HCT116 (cell line): Measurements from ENCODE around the gene EYA3. TPM values are rescaled to one million over a fixed set of nuclear protein-coding genes. Genes with fewer than 3 reads are reported as not detected.

Source experiments
- ATAC-seq: fragments of 200-7000 bp; cut with Tn5 transposase; 2 replicates; pipeline ENCODE4 v1.9.1; 2020; ENCODE audit warnings: mild to moderate bottlenecking, moderate library complexity
- BruUV-seq: library from RNA; stranded (reverse); fragments of 400-500 nt; replicated peaks from 2 replicates; lab custom pipeline; 2021; lab: Mats Ljungman, UMichigan
- CTCF ChIA-PET: fragments of 300-600 bp; sonication (Branson Sonifier 250); formaldehyde crosslinking; loops from one replicate; lab custom pipeline; 2021; ENCODE audit warnings: antibody characterized with exemption; lab: Charles Lee
- POLR2A ChIA-PET: fragments of 300-600, 350-600 bp; sonication (Branson Sonifier 250); formaldehyde crosslinking; loops from one replicate; lab custom pipeline; 2021; ENCODE audit warnings: antibody characterized with exemption; lab: Charles Lee
- RAD21 ChIA-PET, 2 experiments: fragments of 300-600 bp; sonication (Branson Sonifier 250); formaldehyde crosslinking; loops; one replicate each; lab custom pipeline; 2023; ENCODE audit warnings: low total read pairs in 2 of 2; ENCODE audit not compliant: uncharacterized antibody in 2 of 2, unreplicated experiment in 2 of 2, low non-redundant PET in 1 of 2; lab: Charles Lee
- DNase-seq: peaks from one replicate; pipeline ENCODE4 v3.0.0-alpha.2; 2010; ENCODE audit warnings: low read depth, low spot score
- H2AFZ ChIP-seq: fragments of 200-600 bp; shearing (Covaris generic), sonication (generic); 2 replicates; pipeline ENCODE4 v1.6.1; 2017; ENCODE audit warnings: low read depth, mixed run types, mixed read lengths, antibody characterized with exemption, low read length; ENCODE audit not compliant: poor library complexity, severe bottlenecking
- H3K27ac ChIP-seq: 2 replicates; pipeline ENCODE4 v1.5.1; 2012; ENCODE audit warnings: low read depth, low read length
- H3K27me3 ChIP-seq: fragments of 200-600 bp; sonication (generic); 2 replicates; pipeline ENCODE4 v1.6.1; 2016; ENCODE audit warnings: mixed run types, low read length, mixed read lengths; ENCODE audit not compliant: insufficient read depth
- H3K36me3 ChIP-seq, 2 experiments: fragments of 200-500 bp in 1 of 2; fragments of 200-600 bp in 1 of 2; sonication (Bioruptor generic) in 1 of 2; sonication (generic) in 1 of 2; 2 replicates each; pipeline versions ENCODE4 v1.5.1 to v1.6.1; 2014 to 2016; ENCODE audit warnings: low read length in 2 of 2, inconsistent platforms in 1 of 2, mixed read lengths in 1 of 2, mixed run types in 1 of 2; ENCODE audit not compliant: insufficient read depth in 2 of 2, control insufficient read depth in 1 of 2
- H3K4me1 ChIP-seq, 2 experiments: fragments of 200-600 bp in 1 of 2; sonication (generic) in 1 of 2; 2 replicates each; pipeline versions ENCODE4 v1.5.1 to v1.6.1; 2012 to 2017; ENCODE audit warnings: low read length in 2 of 2, inconsistent platforms in 1 of 2, mild to moderate bottlenecking in 1 of 2, mixed read lengths in 1 of 2, mixed run types in 1 of 2, moderate library complexity in 1 of 2; ENCODE audit not compliant: insufficient read depth in 2 of 2, control insufficient read depth in 1 of 2
- H3K4me2 ChIP-seq: fragments of 200-600 bp; sonication (generic); 2 replicates; pipeline ENCODE4 v1.6.1; 2017; ENCODE audit warnings: mixed run types, low read length, mixed read lengths
- H3K4me3 ChIP-seq, 2 experiments: fragments of 200-600 bp in 1 of 2; sonication (generic) in 1 of 2; replicated peaks in 1 of 2; 2 replicates each; pipeline ENCODE4 v1.5.1; 2011 to 2016; ENCODE audit warnings: low read length in 2 of 2, control low read depth in 1 of 2, low read depth in 1 of 2, mild to moderate bottlenecking in 1 of 2, mixed read lengths in 1 of 2, mixed run types in 1 of 2
- H3K79me2 ChIP-seq: fragments of 200-600 bp; sonication (generic); 2 replicates; pipeline ENCODE4 v1.6.1; 2017; ENCODE audit warnings: mild to moderate bottlenecking, mixed run types, low read length, moderate library complexity, mixed read lengths; ENCODE audit not compliant: insufficient read depth
- H3K9ac ChIP-seq: fragments of 200-600 bp; sonication (generic); 2 replicates; pipeline ENCODE4 v1.6.1; 2016; ENCODE audit warnings: low read length, mixed read lengths
- H3K9me2 ChIP-seq: fragments of 200-600 bp; sonication (generic), shearing (Covaris generic); 2 replicates; pipeline ENCODE4 v1.6.1; 2017; ENCODE audit warnings: mixed run types, mild to moderate bottlenecking, moderate library complexity; ENCODE audit not compliant: insufficient read depth
- H3K9me3 ChIP-seq, 2 experiments: fragments of 200-500 bp in 1 of 2; fragments of 200-600 bp in 1 of 2; sonication (Bioruptor generic) in 1 of 2; sonication (generic) in 1 of 2; 2 replicates each; pipeline ENCODE4 v1.6.1; 2014 to 2017; ENCODE audit warnings: low read length in 2 of 2, mixed read lengths in 2 of 2, inconsistent platforms in 1 of 2, low read depth in 1 of 2, mild to moderate bottlenecking in 1 of 2, mixed run types in 1 of 2, moderate library complexity in 1 of 2; ENCODE audit not compliant: control insufficient read depth in 1 of 2, insufficient read depth in 1 of 2
- H4K20me1 ChIP-seq: fragments of 200-600 bp; sonication (generic), shearing (Covaris generic); 2 replicates; pipeline ENCODE4 v1.6.1; 2017; ENCODE audit warnings: mixed run types, mild to moderate bottlenecking, moderate library complexity; ENCODE audit not compliant: insufficient read depth
- CBX3 ChIP-seq: IDR thresholded peaks from 2 replicates; pipeline ENCODE4 v1.6.1; 2012; ENCODE audit warnings: low read depth
- FOSL1 ChIP-seq: IDR thresholded peaks from 2 replicates; pipeline ENCODE4 v1.6.1; 2012; ENCODE audit warnings: low read depth
- REST ChIP-seq: IDR thresholded peaks from 2 replicates; pipeline ENCODE4 v1.6.1; 2012; ENCODE audit warnings: low read depth
- intact Hi-C: fragments of 100-400 bp; cut with micrococcal nuclease; formaldehyde crosslinking; loops from 2 replicates; pipeline ENCODE4 v1.10.0; 2022
- total RNA-seq: library from RNA; stranded (reverse); gene quantifications from one replicate; pipeline ENCODE4 v1.2.1, GENCODE V29; 2021; ENCODE audit not compliant: unreplicated experiment
- TF ChIP-seq, protein P1 (sequence below), 3 experiments: fragments of 200-600 bp in 1 of 3; sonication (generic) in 1 of 3; IDR thresholded peaks in 2 of 3; conservative IDR thresholded peaks in 1 of 3; 2 replicates each; pipeline ENCODE4 v1.5.1; 2012 to 2017; ENCODE audit warnings: low read depth in 2 of 3, low read length in 2 of 3, antibody characterized with exemption in 1 of 3, borderline replicate concordance in 1 of 3, control low read depth in 1 of 3, mild to moderate bottlenecking in 1 of 3, mixed read lengths in 1 of 3, mixed run types in 1 of 3, moderate library complexity in 1 of 3; ENCODE audit not compliant: insufficient read depth in 1 of 3

EYA3 gene
- total RNA-seq, 1 experiment from 2014 or later = 25.9 TPM

DNA sequence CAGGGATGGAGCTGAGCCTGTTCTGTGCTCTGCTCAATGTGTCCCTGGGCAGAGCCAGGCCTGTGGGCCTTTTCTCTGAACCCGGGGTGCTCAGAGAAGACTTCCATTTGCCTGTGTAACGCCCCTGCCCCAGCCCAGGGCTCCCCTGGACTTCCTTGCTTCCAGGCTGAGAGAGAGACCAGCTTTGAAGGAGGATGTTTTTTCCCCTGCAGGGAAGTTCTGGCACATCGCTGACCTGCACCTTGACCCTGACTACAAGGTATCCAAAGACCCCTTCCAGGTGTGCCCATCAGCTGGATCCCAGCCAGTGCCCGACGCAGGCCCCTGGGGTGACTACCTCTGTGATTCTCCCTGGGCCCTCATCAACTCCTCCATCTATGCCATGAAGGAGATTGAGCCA is 143.4 kb downstream of the EYA3 start (continued):
- TF ChIP-seq, protein P1, sequence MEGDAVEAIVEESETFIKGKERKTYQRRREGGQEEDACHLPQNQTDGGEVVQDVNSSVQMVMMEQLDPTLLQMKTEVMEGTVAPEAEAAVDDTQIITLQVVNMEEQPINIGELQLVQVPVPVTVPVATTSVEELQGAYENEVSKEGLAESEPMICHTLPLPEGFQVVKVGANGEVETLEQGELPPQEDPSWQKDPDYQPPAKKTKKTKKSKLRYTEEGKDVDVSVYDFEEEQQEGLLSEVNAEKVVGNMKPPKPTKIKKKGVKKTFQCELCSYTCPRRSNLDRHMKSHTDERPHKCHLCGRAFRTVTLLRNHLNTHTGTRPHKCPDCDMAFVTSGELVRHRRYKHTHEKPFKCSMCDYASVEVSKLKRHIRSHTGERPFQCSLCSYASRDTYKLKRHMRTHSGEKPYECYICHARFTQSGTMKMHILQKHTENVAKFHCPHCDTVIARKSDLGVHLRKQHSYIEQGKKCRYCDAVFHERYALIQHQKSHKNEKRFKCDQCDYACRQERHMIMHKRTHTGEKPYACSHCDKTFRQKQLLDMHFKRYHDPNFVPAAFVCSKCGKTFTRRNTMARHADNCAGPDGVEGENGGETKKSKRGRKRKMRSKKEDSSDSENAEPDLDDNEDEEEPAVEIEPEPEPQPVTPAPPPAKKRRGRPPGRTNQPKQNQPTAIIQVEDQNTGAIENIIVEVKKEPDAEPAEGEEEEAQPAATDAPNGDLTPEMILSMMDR (IDR thresholded peaks at IDR 0.05 in 2 of 3, conservative IDR thresholded peaks at IDR 0.05 in 1 of 3; ENCODE audit: borderline replicate concordance in 1 of 3, insufficient read depth in 1 of 3, low read depth in 2 of 3, low read length in 2 of 3) = no peak
- TF ChIP-seq FOSL1 (no peak), CBX3 (no peak)
- TF ChIP-seq, all 23 proteins: peak for 0

- H3K4me3 ChIP-seq = no peak overlapping the region
- H3K9ac ChIP-seq = no peak overlapping the region
- no peaks in the 10 kb centered on the region for H3K9me3 ChIP-seq
- H3K4me1 ChIP-seq = peaks cover 0 to 9% of the 10 kb centered on the region in 2 experiments; a peak in 2 of 4 replicates
- ATAC-seq (no peak), DNase-seq (no peak)
- ChIA-PET CTCF (interaction anchor here (1.1 kb wide), 1 partner anchor 10 kb away, joined by 3 read pairs; no protein-coding TSS in a partner anchor), POLR2A (no interaction called here), RAD21 (no interaction called here)
- no peak overlapping the region for H2AFZ ChIP-seq
- no peaks in the 10 kb centered on the region for H3K36me3 ChIP-seq
- intact Hi-C loops = no loop called here
- no peaks in the 10 kb centered on the region for H3K9me2 ChIP-seq
- no peaks in the 10 kb centered on the region for H3K79me2 ChIP-seq
- no peaks in the 10 kb centered on the region for H3K27me3 ChIP-seq
- no TSS peak for BruUV-seq
- H3K27ac ChIP-seq = no peak overlapping the region
- TF ChIP-seq, protein P1 (IDR thresholded peaks at IDR 0.05 in 2 of 3, conservative IDR thresholded peaks at IDR 0.05 in 1 of 3; ENCODE audit: borderline replicate concordance in 1 of 3, insufficient read depth in 1 of 3, low read depth in 2 of 3, low read length in 2 of 3) = no peak
- TF ChIP-seq REST = no peak
- no peak overlapping the region for H3K4me2 ChIP-seq
- no peaks in the 10 kb centered on the region for H4K20me1 ChIP-seq
These were observed 146.5 kb downstream of the EYA3 start for GRCh38 chr1:27941671-27942540.
